T-helper 2 cell treated with Interferon-gamma antibody and Interleukin-4, amounts not matched to agents 5 μg/mL and 100 μg/mL, for 36 hours (primary cell): ENCODE measurements around the gene PRR13.
"Not testable (repeated sequence)": the region's sequence is repeated elsewhere in the genome, so short reads cannot be mapped to it uniquely, and the experiment has no call there.

ENCODE experiments used
- DNase-seq: peaks from one replicate; pipeline ENCODE4 v3.0.0; 2021; ENCODE audit warnings: low spot score
- H3K27ac Mint-ChIP-seq: one replicate; pipeline ENCODE4 v1.8.0; 2021; ENCODE audit warnings: mild to moderate bottlenecking, mixed read lengths
- H3K27me3 Mint-ChIP-seq: one replicate; pipeline ENCODE4 v1.8.0; 2021; ENCODE audit warnings: low read depth, mixed read lengths
- H3K36me3 Mint-ChIP-seq: one replicate; pipeline ENCODE4 v1.8.0; 2021; ENCODE audit warnings: low read depth, mixed read lengths
- H3K4me1 Mint-ChIP-seq: one replicate; pipeline ENCODE4 v1.8.0; 2021; ENCODE audit warnings: low read depth, mixed read lengths
- H3K4me3 Mint-ChIP-seq: one replicate; pipeline ENCODE4 v1.8.0; 2022; ENCODE audit warnings: mild to moderate bottlenecking, moderate library complexity, mixed read lengths
- H3K9me3 Mint-ChIP-seq: one replicate; pipeline ENCODE4 v1.8.0; 2021; ENCODE audit warnings: mixed read lengths

PRR13 gene

GRCh38 chr12:53424626-53425514 is 16.7 kb upstream of the PRR13 start:
- Mint-ChIP-seq H3K36me3 (no peaks in the 10 kb centered on the region), H3K27me3 (no peaks in the 10 kb centered on the region), H3K27ac (no peak overlapping the region), H3K4me3 (no peak overlapping the region), H3K4me1 (peaks cover 6% of the 10 kb centered on the region), H3K9me3 (no peaks in the 10 kb centered on the region)
- DNase-seq: no peak

- H3K4me1 Mint-ChIP-seq: peaks cover 6% of the 10 kb centered on the region
- H3K36me3 Mint-ChIP-seq: no peaks in the 10 kb centered on the region
- H3K27me3 Mint-ChIP-seq: no peaks in the 10 kb centered on the region
- H3K4me3 Mint-ChIP-seq: no peak overlapping the region
- DNase-seq: no peak
- no peak overlapping the region for H3K27ac Mint-ChIP-seq
- no peaks in the 10 kb centered on the region for H3K9me3 Mint-ChIP-seq
Measured at GRCh38 chr12:53425515-53426150, 15.9 kb upstream of the PRR13 start.

GRCh38 chr12:53427905-53428594 is 13.5 kb upstream of the PRR13 start:
- H3K27ac Mint-ChIP-seq: no peak overlapping the region

GRCh38 chr12:53428741-53429140 is 12.8 kb upstream of the PRR13 start:
- no peaks in the 10 kb centered on the region for H3K9me3 Mint-ChIP-seq
- H3K36me3 Mint-ChIP-seq: no peaks in the 10 kb centered on the region
- H3K4me1 Mint-ChIP-seq: no peaks in the 10 kb centered on the region
- H3K27me3 Mint-ChIP-seq: no peaks in the 10 kb centered on the region
- no peak for DNase-seq
- H3K4me3 Mint-ChIP-seq: no peak overlapping the region
- H3K27ac Mint-ChIP-seq: no peak overlapping the region

More at GRCh38 chr12:53427905-53428594, 13.5 kb upstream of the PRR13 start:
- Mint-ChIP-seq H3K27me3 (no peaks in the 10 kb centered on the region), H3K4me1 (no peaks in the 10 kb centered on the region), H3K36me3 (no peaks in the 10 kb centered on the region), H3K4me3 (no peak overlapping the region), H3K9me3 (no peaks in the 10 kb centered on the region)
- peak; percentile 35 for DNase-seq

- no peak for DNase-seq
- Mint-ChIP-seq H3K27me3 (no peaks in the 10 kb centered on the region), H3K9me3 (no peaks in the 10 kb centered on the region), H3K36me3 (no peaks in the 10 kb centered on the region), H3K4me1 (no peaks in the 10 kb centered on the region), H3K4me3 (no peak overlapping the region), H3K27ac (no peak overlapping the region)
Measured at GRCh38 chr12:53430116-53430515, 11.4 kb upstream of the PRR13 start.

- H3K27ac Mint-ChIP-seq: no peak overlapping the region
- H3K27me3 Mint-ChIP-seq: no peaks in the 10 kb centered on the region
- DNase-seq: no peak
- H3K9me3 Mint-ChIP-seq: no peaks in the 10 kb centered on the region
- H3K4me1 Mint-ChIP-seq: no peaks in the 10 kb centered on the region
- H3K36me3 Mint-ChIP-seq: no peaks in the 10 kb centered on the region
- H3K4me3 Mint-ChIP-seq: no peak overlapping the region
Measured at GRCh38 chr12:53431187-53431586, 10.3 kb upstream of the PRR13 start.

- DNase-seq, H3K36me3 Mint-ChIP-seq, H3K4me3 Mint-ChIP-seq, H3K4me1 Mint-ChIP-seq, H3K27ac Mint-ChIP-seq, H3K9me3 Mint-ChIP-seq, H3K27me3 Mint-ChIP-seq: not testable (repeated sequence)
Measured at GRCh38 chr12:53435326-53435725, 6.2 kb upstream of the PRR13 start.

GRCh38 chr12:53439582-53439981 is 2.0 kb upstream of the PRR13 start:
- not testable (repeated sequence) for DNase-seq, H3K27me3 Mint-ChIP-seq, H3K4me3 Mint-ChIP-seq, H3K27ac Mint-ChIP-seq, H3K9me3 Mint-ChIP-seq
- Mint-ChIP-seq H3K4me1 (peaks cover 16% of the 10 kb centered on the region), H3K36me3 (peaks cover 17% of the 10 kb centered on the region)

- peaks cover 43% of the 10 kb centered on the region for H3K36me3 Mint-ChIP-seq
- peak overlapping the region; percentile 98 for H3K4me3 Mint-ChIP-seq
- DNase-seq: no peak
- H3K27me3 Mint-ChIP-seq: no peaks in the 10 kb centered on the region
- peaks cover 33% of the 10 kb centered on the region for H3K4me1 Mint-ChIP-seq
- no peak overlapping the region for H3K27ac Mint-ChIP-seq
- no peaks in the 10 kb centered on the region for H3K9me3 Mint-ChIP-seq
Measured at GRCh38 chr12:53443955-53444354, 2.4 kb downstream of the PRR13 start.

- not testable (repeated sequence) for DNase-seq, H3K4me3 Mint-ChIP-seq, H3K9me3 Mint-ChIP-seq, H3K27me3 Mint-ChIP-seq, H3K27ac Mint-ChIP-seq
- Mint-ChIP-seq H3K4me1 (peaks cover 33% of the 10 kb centered on the region), H3K36me3 (peaks cover 43% of the 10 kb centered on the region)
Measured at GRCh38 chr12:53444593-53445325, 3.2 kb downstream of the PRR13 start.

GRCh38 chr12:53450936-53451335 is 9.4 kb downstream of the PRR13 start:
- DNase-seq: no peak
- Mint-ChIP-seq H3K9me3 (no peaks in the 10 kb centered on the region), H3K36me3 (peaks cover 54% of the 10 kb centered on the region), H3K4me3 (no peak overlapping the region), H3K27ac (no peak overlapping the region), H3K4me1 (peaks cover 33% of the 10 kb centered on the region), H3K27me3 (no peaks in the 10 kb centered on the region)

GRCh38 chr12:53451661-53452158 is 10.2 kb downstream of the PRR13 start, which contains the start of gene PCBP2:
Gene PCBP2 (plus strand): TSS chr12:53452102. CDS start chr12:53454801, 2,699 bp downstream.
- peak; percentile 98 for DNase-seq
- H3K4me1 Mint-ChIP-seq: peaks cover 27% of the 10 kb centered on the region
- peak within 1 kb of the TSS; percentile 97 for H3K4me3 Mint-ChIP-seq
- no peaks in the 10 kb centered on the region for H3K9me3 Mint-ChIP-seq
- no peaks in the 10 kb centered on the region for H3K27me3 Mint-ChIP-seq
- H3K27ac Mint-ChIP-seq: peak within 1 kb of the TSS; percentile 100
- peaks cover 51% of the 10 kb centered on the region for H3K36me3 Mint-ChIP-seq
